NK-92 treated with Interleukin-12 subunit alpha and Interleukin-12 subunit beta, amount 100 ng/mL, for 24 hours (cell line): Measurements from ENCODE around the gene RPS19.

Source experiments
- DNase-seq: peaks from one replicate; lab custom pipeline; 2025; lab: John Stamatoyannopoulos, UW

RPS19 gene

DNA sequence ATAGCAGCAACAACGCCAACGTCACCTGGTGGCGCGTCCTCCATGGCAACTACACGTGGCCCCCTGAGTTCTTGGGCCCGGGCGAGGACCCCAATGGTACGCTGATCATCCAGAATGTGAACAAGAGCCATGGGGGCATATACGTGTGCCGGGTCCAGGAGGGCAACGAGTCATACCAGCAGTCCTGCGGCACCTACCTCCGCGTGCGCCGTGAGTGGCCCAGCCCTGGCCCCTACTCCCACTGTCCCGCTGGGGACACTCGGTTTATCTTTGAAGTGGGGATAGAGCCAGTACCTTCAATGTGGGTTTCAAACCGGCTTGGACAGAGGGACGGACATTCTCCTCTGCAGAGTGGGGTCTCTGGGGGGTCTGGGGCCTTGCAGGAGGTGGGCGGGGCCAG lies 19.0 kb downstream of the RPS19 start:
- no peak for DNase-seq

DNA sequence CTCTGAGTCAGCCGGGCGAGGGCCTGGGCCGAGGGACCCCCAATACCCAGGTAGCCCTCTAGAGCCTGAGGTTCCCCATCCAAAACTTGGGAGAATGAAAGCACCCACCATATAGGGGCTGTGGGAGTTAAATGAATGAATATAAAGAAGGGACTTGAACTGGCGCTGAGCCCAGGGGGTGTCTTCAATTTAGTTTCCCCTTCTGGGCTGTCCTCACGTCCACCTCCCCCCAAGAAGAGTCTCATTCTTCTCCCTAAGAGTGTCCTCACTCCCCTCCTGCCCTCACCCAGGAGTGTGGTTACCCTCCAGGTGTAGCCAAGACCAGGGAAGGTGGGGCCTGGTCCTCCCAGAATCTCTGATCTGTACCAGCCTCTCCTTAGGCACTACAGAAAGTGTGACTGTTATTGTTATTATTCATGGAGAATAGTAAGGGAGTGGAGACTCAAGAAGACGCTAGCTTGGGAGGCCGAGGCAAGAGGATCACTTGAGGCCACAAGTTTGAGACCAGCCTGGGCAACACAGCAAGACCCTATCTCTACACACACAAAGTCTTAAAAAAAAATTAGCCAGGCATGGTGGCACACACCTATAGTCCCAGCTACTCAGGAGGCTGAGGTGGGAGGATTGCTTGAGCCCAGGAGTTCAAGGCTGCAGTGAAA lies 19.7 kb downstream of the RPS19 start:
- DNase-seq: no peak

GRCh38 chr19:41880329-41880708 lies 20.3 kb downstream of the RPS19 start:
- DNase-seq: no peak

DNA sequence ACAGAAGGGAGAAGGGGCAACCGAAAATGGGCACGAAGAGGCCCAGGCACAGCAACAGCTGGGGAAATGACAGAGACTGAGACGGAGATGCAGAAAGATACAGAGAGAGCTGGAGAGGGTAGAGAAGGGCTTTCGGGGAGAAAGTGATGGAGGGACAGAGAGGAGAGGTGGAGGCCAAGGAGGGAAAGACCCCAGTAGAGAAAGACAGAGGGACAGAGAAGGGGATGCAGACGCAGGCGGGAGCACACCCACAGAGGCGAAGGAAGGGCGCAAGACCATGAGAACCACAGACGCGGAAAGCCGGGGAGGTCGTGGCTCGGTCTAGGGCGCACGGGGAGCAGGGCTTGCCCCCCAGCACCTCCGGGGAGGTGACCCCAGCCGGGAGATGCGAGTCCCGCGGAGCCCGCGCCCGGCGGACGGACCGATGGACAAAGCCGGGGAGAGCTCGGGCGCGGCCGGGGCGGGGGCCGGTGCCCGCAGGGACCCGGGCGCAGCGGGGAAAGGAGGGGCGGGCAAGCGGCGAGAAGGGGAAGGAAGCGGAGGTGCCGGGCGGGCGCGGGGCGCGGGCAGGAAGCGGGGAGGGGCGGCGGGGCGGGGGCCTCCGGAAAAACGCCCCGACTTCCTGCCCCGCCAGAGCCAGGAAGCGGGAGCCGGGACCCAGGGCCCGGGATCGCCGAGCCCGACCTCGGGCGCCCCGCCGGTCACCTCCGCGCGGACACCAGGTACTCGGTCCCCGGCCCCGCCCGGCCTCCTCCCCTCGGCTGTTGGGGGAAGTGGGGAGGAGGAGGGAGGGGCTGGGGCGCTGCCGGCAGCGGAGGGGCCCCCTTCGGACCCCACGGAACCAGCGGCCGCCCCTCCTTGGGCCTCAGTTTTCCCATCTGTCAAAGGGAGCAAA lies 22.8 kb downstream of the RPS19 start, which contains the start of gene ARHGEF1:
TSS of gene ARHGEF1 (plus strand) at position 617 of the 895 bp plus-strand sequence. CDS start 4,899 bp downstream, outside the sequence.
- peak; percentile 61 for DNase-seq

DNA sequence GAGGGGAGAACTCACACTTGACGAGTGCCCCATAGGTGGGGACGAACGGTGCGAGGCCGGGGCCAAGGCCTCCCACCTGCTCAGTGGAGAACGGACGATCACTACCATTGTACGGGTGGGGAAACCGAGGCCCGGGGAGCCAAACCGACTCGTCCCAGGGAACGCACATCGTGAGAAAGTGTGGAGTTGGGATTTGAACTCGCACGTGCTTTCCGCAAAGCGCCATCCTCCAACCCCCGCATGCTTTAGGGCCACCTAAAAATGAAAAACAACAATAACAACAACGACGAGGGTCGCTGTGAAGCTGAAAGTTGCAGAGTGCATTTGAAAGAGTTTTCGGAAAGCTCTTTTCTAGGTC lies 23.4 kb downstream of the RPS19 start:
- no peak for DNase-seq

DNA sequence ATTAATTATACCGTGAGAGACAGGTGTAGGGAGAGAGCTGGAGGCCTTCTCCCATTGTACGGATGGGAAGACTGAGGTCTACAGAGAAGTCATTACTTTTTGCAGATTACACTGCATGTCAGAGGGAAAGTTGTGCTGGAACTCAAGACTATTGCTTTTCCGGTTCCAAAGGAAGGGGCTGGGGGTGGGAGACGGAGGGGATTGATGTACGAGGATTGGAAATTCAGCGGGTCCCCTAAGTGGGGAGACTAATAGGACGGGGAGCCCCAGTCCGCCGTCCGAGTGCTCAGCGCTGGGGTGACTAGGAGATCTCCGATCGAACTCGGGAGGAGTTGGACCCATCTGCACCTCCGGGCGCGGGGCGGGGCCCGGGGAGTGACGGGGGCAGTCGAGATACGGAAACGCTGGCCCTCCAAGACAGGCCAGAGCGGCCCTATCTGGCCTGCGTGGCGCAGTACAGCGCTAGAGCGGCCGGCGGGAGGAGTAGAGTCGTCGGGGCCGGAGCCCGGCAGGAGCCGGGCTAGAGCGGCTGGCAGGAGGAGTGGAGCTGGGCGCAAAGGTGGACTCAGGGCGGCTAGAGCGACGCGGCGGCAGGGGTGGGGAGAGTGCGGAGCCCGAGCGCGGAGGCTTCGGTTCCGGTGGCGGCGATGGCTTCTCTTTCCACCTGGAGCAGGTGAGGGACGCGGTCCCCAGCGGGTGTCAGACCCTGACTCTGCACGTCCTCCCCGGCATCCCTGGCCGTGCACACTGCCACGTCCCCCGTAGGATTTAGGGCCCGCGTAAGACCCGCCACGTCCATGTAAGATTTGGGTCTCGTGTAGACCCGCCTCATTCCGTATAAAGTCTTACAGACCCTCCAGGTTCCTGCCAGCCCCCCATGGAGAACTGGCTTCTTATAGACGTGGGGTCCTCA lies 24.0 kb downstream of the RPS19 start:
- peak; percentile 98 for DNase-seq

- DNase-seq: peak; percentile 90
These were observed 27.0 kb downstream of the RPS19 start for GRCh38 chr19:41886761-41887710.

DNA sequence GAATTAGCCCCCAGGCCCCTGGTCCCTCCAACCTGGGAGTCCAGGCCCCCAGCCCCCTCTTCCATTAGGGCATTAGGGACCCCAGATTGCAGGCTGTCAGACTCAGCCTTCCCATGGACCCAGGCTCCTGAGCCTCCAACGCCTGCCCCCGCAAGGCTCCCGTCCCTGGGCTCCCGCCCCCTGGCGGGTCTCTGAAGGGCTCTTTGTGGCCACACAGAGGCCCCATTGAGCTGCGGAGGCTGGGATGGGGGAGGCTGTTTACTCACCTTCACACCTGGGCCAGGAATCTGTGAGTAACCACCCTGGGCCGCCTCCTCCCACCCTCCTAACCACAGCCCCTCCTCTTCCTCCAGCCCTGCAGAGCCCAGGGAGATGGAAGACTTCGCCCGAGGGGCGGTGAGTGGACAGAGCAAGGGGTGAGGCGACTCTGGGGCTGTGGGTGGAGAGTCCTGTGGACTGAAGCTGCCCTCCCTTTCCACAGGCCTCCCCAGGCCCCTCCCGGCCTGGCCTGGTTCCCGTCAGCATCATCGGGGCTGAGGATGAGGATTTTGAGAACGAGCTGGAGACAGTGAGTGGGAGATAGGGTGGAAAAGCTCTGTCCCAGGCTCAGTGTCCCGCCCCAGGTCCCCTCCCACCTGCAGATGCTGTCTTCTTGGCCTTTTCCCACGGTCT lies 27.8 kb downstream of the RPS19 start:
- DNase-seq: peak; percentile 96

DNA sequence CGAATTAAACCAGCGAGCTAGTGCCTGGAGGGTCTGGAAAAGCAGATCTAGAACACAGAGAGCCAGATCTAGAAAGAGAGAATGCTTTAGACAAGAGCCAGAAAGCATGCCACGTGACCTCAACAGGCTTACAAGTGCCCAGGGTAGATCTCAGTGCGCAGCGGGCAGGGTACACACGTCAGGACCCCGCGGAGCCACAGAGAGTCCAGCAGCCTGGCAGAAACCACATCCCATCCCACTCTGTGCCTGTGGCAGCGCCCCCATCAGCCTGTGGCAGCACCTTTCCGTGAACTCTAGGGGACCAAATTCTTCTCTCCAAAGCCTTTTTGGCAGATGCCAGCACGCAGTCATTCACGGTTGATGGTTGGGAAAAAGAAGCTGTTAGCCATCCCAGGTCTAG lies 28.9 kb downstream of the RPS19 start:
- DNase-seq: no peak

DNA sequence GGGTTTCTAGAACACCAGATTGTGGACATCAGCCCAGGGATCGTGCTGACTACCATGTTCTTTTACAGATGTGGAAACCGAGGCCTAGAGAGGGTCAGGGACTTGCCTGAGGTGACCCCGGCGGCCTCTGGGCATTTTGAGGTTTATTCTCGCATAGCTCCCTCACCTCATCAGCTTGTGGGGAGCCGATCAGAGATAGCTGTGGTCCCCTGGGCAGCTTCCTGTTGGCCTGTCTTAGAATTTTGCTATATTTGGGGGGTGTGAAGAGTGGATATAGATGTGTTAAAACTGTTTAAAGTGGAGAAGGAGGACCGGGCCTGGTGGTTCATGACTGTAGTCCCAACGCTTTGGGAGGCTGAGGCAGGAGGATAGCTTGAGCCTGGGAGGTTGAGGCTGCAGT lies 29.8 kb downstream of the RPS19 start:
- no peak for DNase-seq

DNA sequence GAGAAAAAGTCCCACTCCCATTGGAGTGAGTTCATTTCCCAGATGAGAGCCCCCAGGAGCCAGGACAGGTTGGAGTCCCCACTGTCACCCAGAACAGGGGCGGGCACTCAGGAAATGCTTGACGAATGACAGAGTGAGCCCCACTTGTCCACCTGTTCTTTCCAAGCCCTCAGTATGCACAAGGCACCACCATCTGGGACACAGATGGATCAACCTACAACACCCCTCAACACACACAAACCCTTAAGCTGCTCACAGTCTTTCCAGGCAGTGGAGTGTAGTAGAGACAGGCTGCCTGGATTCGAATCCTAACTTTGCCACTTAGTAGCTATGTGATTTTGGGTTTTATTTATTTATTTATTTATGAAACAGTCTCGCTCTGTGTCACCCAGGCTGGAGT lies 30.9 kb downstream of the RPS19 start:
- DNase-seq: no peak

DNA sequence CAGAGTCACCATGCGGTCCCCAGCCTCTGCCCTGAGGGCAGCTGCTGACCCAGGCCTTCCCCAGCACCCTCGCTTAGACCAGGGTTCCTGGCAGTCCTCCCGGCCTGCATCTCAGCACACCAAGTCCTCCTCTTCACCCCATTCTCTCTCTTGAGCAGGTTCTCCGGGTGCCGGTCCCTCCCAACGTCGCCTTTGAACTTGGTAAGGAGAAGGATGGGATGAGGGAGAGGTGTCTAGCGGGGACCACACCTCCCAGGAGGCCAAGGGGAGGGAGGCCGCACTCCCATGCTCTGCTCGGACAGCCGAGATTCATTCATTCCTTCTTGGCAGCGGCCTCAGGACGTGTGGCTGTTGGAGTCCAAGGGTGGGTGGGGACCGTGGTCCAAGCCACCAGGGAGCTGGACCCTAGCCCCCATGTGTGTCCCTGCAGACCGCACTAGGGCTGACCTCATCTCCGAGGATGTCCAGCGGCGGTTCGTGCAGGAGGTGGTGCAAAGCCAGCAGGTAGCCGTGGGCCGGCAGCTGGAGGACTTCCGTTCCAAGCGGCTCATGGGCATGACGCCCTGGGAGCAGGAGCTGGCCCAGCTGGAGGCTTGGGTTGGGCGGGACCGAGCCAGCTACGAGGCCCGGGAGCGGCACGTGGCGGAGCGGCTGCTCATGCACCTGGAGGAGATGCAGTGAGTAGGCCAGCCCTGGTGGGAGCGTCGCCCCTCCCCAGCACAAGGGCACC lies 32.3 kb downstream of the RPS19 start:
- DNase-seq: no peak

DNA sequence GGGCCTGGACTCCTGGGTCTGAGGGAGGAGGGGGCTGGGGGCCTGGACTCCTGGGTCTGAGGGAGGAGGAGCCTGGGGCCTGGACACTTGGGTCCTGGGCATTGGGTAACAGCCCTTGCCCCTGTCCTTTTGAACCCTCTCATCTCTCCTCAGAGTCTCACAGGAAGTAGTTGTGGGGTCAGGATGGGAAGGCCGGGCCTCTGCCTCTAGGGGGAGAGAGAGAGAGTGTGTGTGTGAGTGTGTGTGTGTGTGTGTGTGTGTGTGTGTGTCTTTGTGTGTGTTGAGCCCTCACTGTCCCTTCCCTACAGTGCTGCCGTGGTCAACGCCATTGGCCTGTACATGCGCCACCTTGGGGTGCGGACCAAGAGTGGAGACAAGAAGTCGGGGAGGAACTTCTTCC lies 33.8 kb downstream of the RPS19 start:
- no peak for DNase-seq

DNA sequence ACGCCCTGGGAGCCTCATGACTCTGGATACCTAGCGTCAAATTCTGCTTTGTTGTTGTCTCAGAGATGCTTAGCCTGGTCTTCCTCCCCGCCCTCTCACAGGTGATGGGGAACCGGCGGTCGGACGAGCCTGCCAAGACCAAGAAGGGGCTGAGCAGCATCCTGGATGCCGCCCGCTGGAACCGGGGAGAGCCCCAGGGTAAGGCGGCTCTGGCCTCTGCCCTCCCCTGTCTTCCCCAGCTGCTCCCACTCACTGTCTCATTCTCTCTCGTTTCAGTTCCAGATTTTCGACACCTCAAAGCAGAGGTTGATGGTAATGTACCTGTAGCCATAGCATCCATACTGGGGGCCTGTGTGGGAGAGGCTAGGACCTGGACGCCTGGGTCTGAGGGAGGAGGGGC lies 34.3 kb downstream of the RPS19 start:
- no peak for DNase-seq

- DNase-seq: no peak
These were observed 35.9 kb downstream of the RPS19 start for GRCh38 chr19:41895745-41896580.

DNA sequence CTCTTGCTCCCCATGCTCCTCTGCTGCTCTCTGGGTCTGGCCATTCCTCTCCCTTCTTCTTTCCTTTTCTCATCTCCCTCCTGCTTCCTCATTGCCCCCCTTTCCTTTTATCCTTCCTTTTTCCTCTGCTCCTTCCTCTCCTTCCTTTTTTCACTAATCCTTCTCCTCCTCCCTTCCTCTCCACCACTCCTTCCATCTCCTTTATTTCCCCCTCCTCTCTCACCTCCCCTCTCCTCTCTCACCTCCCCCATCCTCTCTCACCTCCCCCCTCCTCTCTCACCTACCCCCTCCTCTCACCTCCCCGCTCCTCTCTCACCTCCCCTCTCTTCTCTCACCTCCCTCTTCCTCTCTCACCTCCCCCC lies 36.5 kb downstream of the RPS19 start:
- no peak for DNase-seq

GRCh38 chr19:41897181-41897580 lies 37.1 kb downstream of the RPS19 start:
- no peak for DNase-seq

GRCh38 chr19:41897820-41898219 lies 37.8 kb downstream of the RPS19 start:
- no peak for DNase-seq

GRCh38 chr19:41898235-41898634 lies 38.2 kb downstream of the RPS19 start:
- DNase-seq: no peak
